AG04449 (cell line): Measurements from ENCODE around the gene ABCA10.
"Not testable (repeated sequence)": the region's sequence is repeated elsewhere in the genome, so short reads cannot be mapped to it uniquely, and the experiment has no call there.

Experiments used
- CTCF ChIA-PET: fragments of 350-600 bp; formaldehyde crosslinking; extraction: SDS; loops from one replicate; lab custom pipeline; 2021; ENCODE audit warnings: antibody characterized with exemption; lab: Yijun Ruan, JAX
- POLR2A ChIA-PET: fragments of 400-600, 350-600 bp; formaldehyde crosslinking; extraction: SDS; loops from one replicate; lab custom pipeline; 2020; ENCODE audit warnings: antibody characterized with exemption, inconsistent platforms; lab: Yijun Ruan, JAX
- DNase-seq: peaks from one replicate; pipeline ENCODE4 v3.0.0-alpha.2; 2010; ENCODE audit warnings: low read depth, low spot score
- H3K4me3 ChIP-seq: 2 replicates; pipeline ENCODE4 v1.5.1; 2011; ENCODE audit warnings: low read depth, mild to moderate bottlenecking, control low read depth, low read length
- CTCF ChIP-seq: IDR thresholded peaks from one replicate; pipeline ENCODE4 v1.5.1; 2011; ENCODE audit warnings: mild to moderate bottlenecking, moderate library complexity, low read length, control low read depth, inconsistent platforms; ENCODE audit not compliant: insufficient read depth; ENCODE audit errors: missing control alignments

ABCA10 gene

GRCh38 chr17:69228576-69228975 lies at the start of gene ABCA10:
Gene ABCA10, minus strand, starts transcription at chr17:69228824. Its CDS starts 3,466 bp downstream, at chr17:69225358.
- no peak for DNase-seq
- ChIA-PET CTCF (interaction anchor here (1.2 to 2.3 kb wide), 3 partner anchors 7 to 452 kb away, joined by 3 to 8 read pairs (median 5); no protein-coding TSS in a partner anchor), POLR2A (no interaction called here)
- H3K4me3 ChIP-seq = no peak within 1 kb of the TSS
- no peak for TF ChIP-seq CTCF

GRCh38 chr17:69276279-69276678 lies 47.7 kb upstream of the ABCA10 start:
- POLR2A ChIA-PET, DNase-seq, H3K4me3 ChIP-seq, CTCF ChIA-PET: not testable (repeated sequence)

GRCh38 chr17:69275751-69276150 lies 47.1 kb upstream of the ABCA10 start:
- no peak for TF ChIP-seq CTCF
- CTCF ChIA-PET = no interaction called here
- no peak overlapping the region for H3K4me3 ChIP-seq
- DNase-seq = no peak
- POLR2A ChIA-PET = no interaction called here

GRCh38 chr17:69271023-69271422 lies 42.4 kb upstream of the ABCA10 start:
- no peak overlapping the region for H3K4me3 ChIP-seq
- ChIA-PET CTCF (no interaction called here), POLR2A (no interaction called here)
- no peak for DNase-seq
- TF ChIP-seq CTCF = no peak

GRCh38 chr17:69269131-69269998 lies 40.7 kb upstream of the ABCA10 start:
- H3K4me3 ChIP-seq = no peak overlapping the region
- CTCF ChIA-PET = no interaction called here
- peak; percentile 89 for DNase-seq

GRCh38 chr17:69268543-69269014 lies 40.0 kb upstream of the ABCA10 start:
- ChIA-PET POLR2A (no interaction called here), CTCF (no interaction called here)
- no peak overlapping the region for H3K4me3 ChIP-seq
- no peak for DNase-seq
- no peak for TF ChIP-seq CTCF

More at GRCh38 chr17:69269131-69269998, 40.7 kb upstream of the ABCA10 start:
- no peak for TF ChIP-seq CTCF
- POLR2A ChIA-PET = no interaction called here
